ENCODE results near the gene SND1. TPM values are rescaled to one million over a fixed set of nuclear protein-coding genes. Genes with fewer than 3 reads are reported as not detected.

Gene SND1
- total and polyA plus RNA-seq, 12 donors: 58.9 to 266 (median 132) TPM

DNA sequence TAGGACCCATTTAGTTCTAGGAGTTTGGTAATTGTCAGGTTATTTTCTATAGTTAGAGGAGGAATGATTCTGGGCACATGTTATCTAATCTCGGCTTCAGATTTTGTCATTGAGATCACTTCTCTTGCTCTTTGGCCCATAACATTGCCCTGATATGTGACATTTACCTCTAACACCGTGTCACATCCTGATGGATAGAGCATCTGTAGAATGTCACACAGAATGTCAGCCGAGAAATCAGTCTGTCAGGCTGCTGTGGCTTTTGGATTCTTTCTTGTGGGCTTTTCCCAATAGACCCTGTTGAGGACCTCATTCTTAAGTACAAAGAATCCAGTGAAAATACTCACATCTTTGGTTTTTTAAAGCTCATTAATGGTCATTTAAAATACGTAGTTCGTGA lies 236.8 kb downstream of the SND1 start:
- H3K27me3 ChIP-seq: no peaks in the 10 kb centered on the region
- H3K36me3 ChIP-seq (replicated peaks in 1 of 2): no peaks in the 10 kb centered on the region
- H3K9me3 ChIP-seq (replicated peaks in 1 of 3): no peaks in the 10 kb centered on the region
- peaks cover 23 to 69% of the 10 kb centered on the region in 2 donors for H3K4me1 ChIP-seq (replicated peaks in 1 of 2)
- intact Hi-C loops (cut with DNase I): no loop called here
- TF ChIP-seq, protein P1, sequence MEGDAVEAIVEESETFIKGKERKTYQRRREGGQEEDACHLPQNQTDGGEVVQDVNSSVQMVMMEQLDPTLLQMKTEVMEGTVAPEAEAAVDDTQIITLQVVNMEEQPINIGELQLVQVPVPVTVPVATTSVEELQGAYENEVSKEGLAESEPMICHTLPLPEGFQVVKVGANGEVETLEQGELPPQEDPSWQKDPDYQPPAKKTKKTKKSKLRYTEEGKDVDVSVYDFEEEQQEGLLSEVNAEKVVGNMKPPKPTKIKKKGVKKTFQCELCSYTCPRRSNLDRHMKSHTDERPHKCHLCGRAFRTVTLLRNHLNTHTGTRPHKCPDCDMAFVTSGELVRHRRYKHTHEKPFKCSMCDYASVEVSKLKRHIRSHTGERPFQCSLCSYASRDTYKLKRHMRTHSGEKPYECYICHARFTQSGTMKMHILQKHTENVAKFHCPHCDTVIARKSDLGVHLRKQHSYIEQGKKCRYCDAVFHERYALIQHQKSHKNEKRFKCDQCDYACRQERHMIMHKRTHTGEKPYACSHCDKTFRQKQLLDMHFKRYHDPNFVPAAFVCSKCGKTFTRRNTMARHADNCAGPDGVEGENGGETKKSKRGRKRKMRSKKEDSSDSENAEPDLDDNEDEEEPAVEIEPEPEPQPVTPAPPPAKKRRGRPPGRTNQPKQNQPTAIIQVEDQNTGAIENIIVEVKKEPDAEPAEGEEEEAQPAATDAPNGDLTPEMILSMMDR (IDR thresholded peaks at IDR 0.05): no peak
- no peak for TF ChIP-seq POLR2A (IDR thresholded peaks at IDR 0.05)
- H3K27ac ChIP-seq: peak overlapping the region in 3 of 5 donors; percentile 58 to 80 (median 68)
- 62 to 68% (median 65%) methylated on average over 5 of the region's 5 CpGs for WGBS, 4 donors
- H3K4me3 ChIP-seq: no peak overlapping the region
- DNase-seq: no peak

DNA sequence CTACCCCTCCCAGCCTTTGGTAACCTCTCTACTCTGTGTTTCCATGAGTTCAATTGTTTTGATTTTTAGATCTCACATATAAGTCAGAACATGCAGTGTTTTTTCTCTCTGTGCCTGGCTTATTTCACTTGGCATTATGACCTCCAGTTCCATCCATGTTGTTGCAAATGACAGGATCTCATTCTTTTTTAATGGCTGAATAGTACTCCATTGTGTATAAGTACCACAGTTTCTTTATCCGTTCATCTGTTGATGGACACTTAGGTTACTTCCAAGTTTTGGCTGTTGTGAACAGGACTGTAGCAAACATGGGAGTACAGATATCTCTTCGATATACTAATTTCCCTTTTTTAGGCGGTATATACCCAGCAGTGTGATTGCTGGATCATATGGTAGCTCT lies 237.7 kb downstream of the SND1 start:
- TF ChIP-seq POLR2A (IDR thresholded peaks at IDR 0.05): no peak
- TF ChIP-seq, protein P1 (IDR thresholded peaks at IDR 0.05): no peak
- intact Hi-C loops (cut with DNase I): no loop called here
- no peak overlapping the region for H3K4me3 ChIP-seq
- peaks cover 19 to 60% of the 10 kb centered on the region in 2 donors for H3K4me1 ChIP-seq (replicated peaks in 1 of 2)
- 92 to 95% (median 94%) methylated on average over 3 of the region's 3 CpGs for WGBS, 4 donors
- no peaks in the 10 kb centered on the region for H3K36me3 ChIP-seq (replicated peaks in 1 of 2)
- DNase-seq: no peak
- H3K27ac ChIP-seq: no peak overlapping the region
- H3K27me3 ChIP-seq: no peaks in the 10 kb centered on the region
- no peaks in the 10 kb centered on the region for H3K9me3 ChIP-seq (replicated peaks in 1 of 3)

DNA sequence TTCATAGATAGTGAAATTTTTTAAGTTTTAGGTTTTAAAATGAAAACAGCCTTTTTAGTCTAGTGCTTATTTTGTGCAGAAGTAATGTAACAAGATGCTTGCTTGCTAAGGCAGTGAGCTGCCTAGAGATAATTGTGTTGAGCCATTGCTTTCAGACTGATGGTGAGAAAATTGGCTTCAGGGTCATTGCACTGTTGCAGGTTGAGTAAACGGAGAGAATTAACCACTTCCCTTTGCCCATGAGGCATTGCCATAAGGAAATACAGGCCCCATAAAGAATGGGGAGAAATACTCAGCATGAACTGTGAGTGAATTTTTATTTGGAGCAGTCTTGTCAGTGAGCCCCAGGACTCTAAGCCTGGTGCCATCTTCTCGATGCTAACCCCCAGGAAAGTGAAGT lies 238.7 kb downstream of the SND1 start:
- no peak overlapping the region for H3K27ac ChIP-seq
- DNase-seq: no peak
- no peaks in the 10 kb centered on the region for H3K27me3 ChIP-seq
- peaks cover 17 to 51% of the 10 kb centered on the region in 2 donors for H3K4me1 ChIP-seq (replicated peaks in 1 of 2)
- H3K9me3 ChIP-seq (replicated peaks in 1 of 3): no peaks in the 10 kb centered on the region
- TF ChIP-seq POLR2A (IDR thresholded peaks at IDR 0.05): no peak
- no peak overlapping the region for H3K4me3 ChIP-seq
- intact Hi-C loops (cut with DNase I): no loop called here
- 68 to 84% (median 72%) methylated on average over 2 of the region's 2 CpGs for WGBS, 4 donors
- H3K36me3 ChIP-seq (replicated peaks in 1 of 2): no peaks in the 10 kb centered on the region

DNA sequence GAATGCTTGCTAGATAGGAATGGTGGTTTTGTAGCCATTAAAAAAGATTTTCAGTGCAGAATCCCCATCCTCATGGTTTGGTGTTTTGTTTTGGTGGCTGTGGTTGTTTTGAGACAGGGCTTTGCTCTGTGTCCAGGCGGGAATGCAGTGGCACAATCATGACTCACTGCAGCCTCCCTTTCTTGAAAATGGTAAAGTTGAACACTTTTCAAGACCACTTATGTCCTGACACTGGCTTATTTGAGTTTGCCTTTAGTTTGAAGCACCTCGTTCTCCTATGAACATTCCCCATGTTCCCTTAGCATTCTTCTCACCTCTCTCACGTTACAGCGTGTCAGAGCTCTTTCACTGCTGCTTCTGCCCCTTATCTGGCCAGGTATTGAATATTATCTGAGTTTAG lies 239.2 kb downstream of the SND1 start:
- 90 to 97% (median 92%) methylated on average over 4 of the region's 4 CpGs for WGBS, 4 donors
- no peaks in the 10 kb centered on the region for H3K27me3 ChIP-seq
- peaks cover 13 to 47% of the 10 kb centered on the region in 2 donors for H3K4me1 ChIP-seq (replicated peaks in 1 of 2)
- H3K36me3 ChIP-seq (replicated peaks in 1 of 2): no peaks in the 10 kb centered on the region
- TF ChIP-seq POLR2A (IDR thresholded peaks at IDR 0.05): no peak
- TF ChIP-seq, protein P1 (IDR thresholded peaks at IDR 0.05): no peak
- H3K9me3 ChIP-seq (replicated peaks in 1 of 3): no peaks in the 10 kb centered on the region
- no peak overlapping the region for H3K4me3 ChIP-seq
- no peak overlapping the region for H3K27ac ChIP-seq
- no peak for DNase-seq
- intact Hi-C loops (cut with DNase I): no loop called here

DNA sequence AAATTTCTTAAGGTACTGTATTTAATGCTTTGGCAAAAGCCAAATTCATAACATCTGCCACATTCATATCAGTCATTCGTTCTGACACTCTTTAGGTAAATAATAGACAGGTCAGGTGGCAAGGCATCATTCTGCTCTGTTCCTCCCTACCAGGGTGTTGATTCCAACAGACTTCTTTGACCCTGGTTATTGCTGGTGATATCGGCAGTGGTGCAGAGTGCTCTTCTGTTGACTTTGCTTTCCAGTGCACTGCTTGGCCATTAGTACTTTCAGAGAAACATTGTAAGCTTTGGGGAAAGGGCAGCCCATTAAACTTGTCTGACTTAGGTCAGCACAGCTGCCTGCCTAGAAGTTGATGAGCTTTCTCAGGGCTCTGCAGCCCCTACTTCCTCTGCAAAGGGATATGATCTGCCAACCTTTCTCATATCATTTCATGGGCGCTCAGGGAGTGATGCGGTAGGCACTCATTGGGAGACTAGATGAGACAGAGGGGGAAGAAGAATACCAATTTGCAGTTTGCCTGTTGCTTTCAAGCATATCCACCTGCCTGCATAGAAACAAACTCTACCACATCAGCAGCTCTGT lies 240.0 kb downstream of the SND1 start:
- no peaks in the 10 kb centered on the region for H3K27me3 ChIP-seq
- H3K27ac ChIP-seq: no peak overlapping the region
- TF ChIP-seq, protein P1 (IDR thresholded peaks at IDR 0.05): no peak
- no peak for TF ChIP-seq POLR2A (IDR thresholded peaks at IDR 0.05)
- no peaks in the 10 kb centered on the region for H3K36me3 ChIP-seq (replicated peaks in 1 of 2)
- peaks cover 13 to 47% of the 10 kb centered on the region in 2 donors for H3K4me1 ChIP-seq (replicated peaks in 1 of 2)
- intact Hi-C loops (cut with DNase I): no loop called here
- no peaks in the 10 kb centered on the region for H3K9me3 ChIP-seq (replicated peaks in 1 of 3)
- 80 to 95% (median 94%) methylated on average over 4 of the region's 4 CpGs for WGBS, 4 donors
- no peak overlapping the region for H3K4me3 ChIP-seq
- DNase-seq: no peak
